Stimulated activated CD8-positive, alpha-beta memory T cell treated with anti-CD3 and anti-CD28 coated beads, Interleukin-4, amount 100 ng/mL, for 24 hours (primary cell): ENCODE results near the gene AURKAIP1.

Experiments
- DNase-seq: peaks from one replicate; pipeline ENCODE4 v3.0.0-alpha.2; 2020; ENCODE audit warnings: low read depth

Gene AURKAIP1

DNA sequence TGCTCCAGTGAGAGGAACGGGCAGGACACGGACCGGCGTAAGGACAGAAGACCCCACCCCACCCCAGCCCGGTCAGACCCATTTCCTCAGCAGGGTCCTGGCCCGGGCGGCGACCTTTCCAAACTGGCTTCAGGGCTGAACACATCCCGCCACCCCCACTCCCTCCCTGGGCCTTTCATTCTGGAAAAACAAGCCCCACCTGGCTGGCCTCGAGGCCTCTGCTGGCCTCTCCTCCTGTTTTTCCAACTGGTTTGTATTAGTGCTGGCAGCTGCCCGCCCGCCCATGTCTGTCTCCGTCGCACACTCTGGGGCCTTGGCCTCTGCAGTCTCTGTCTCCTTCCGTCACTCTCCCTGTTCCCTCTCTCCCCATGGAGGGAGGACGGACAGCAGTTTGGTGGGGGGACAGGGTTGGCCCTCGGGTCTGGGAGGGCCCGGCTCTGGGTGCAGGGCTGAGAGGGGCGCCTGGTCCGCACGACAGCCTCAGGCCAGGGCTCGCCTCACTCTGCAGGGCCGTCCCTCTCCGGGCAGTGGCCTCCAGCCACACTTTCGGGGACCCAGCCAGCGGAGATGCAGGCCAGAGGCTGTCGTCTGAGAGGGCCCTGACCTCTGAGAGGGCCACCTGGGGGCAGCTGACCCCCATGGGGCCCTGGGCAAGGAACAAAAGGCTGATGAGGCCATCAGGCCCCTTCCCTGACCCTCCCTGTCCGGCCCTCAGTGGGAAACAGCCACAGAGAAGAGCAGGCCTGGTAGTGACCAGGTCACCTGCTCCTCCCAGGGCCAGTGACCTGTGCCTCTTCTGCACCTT is 15.1 kb downstream of the AURKAIP1 start:
- DNase-seq: no peak

DNA sequence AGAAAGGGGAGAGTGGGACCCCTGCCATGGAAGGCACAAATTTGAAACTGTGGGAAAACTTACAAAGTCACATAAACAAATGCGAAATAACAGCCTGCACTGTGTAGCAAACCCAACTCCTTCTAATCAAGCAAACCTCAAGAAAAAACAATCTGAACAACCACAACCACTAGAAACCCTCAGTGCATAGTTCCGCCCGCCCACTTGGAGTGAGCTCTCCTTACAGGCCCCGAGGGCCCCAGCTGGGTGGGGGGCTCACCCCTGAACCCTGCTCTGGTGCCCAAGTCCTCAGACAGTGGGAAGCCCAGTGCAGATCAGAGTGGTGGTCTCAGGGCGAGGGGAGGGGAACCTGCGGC is 15.7 kb downstream of the AURKAIP1 start:
- no peak for DNase-seq

GRCh38 chr1:1358433-1359271 is 16.4 kb downstream of the AURKAIP1 start, which contains the start of gene MXRA8:
Gene MXRA8, minus strand, starts transcription at chr1:1358555. Its CDS starts 51 bp downstream, at chr1:1358504.
- DNase-seq: no peak

- DNase-seq: no peak
Measured at GRCh38 chr1:1357871-1358432, 17.1 kb downstream of the AURKAIP1 start.

DNA sequence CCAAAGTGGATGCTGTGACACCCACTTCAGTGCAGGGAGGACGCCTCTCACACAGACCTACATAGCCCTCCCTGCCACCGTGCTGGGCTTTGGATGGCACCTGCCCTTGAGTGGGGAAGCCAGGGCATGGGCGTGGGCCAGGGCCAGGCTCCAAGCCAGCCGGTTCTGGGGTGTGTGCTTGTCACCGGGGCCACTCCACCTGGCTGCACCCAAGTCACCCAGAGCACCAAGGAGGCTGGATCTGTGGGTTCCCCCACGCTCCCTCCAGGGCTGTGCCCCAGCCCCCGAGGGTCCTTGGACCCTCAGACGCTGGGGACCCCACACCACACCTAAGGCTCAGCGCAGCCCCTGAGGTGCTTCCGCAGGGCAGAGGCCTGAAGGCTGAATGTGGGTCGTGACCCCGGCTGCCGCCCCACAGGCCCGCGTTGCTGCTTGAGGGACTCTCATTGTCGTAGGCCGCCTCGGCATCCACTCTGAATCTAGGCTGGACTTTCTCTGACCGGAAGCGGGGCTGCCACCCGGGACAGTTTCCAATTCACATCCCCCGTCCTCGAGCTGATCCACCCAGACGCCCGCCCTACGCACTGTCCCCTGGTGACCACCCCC is 18.1 kb downstream of the AURKAIP1 start:
- DNase-seq: no peak

DNA sequence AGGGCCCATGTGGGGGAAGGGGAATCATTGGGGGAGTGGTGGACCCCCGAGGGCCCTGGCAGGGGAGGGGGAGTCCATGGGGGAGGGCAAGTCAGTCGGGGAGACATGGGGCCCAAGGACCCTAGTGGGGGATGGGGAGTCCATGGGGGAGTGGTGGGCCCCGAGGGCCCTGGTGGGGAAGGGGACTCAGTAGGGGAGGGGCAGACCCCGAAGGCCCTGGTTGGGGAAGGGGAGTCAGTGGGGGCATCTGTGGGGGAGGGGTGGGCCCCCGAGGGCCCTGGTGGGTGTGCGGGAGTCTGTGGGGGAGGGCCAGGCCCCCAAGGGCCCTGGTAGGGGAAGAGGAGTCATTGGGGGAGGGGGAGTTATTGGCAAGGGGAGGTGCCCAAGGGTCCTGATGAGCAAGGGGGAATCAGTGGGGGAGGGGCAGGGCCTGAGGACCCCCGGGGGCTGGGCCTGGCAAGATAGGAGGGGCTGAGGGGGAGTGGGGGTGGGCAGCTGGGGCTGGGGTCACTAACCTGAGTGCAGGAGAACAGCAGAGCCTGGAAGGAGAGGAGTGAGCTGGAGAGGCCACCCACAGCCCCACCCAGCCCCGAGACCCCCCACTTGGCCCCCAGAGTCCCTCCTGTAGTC is 18.7 kb downstream of the AURKAIP1 start:
- DNase-seq: no peak

- no peak for DNase-seq
Measured at GRCh38 chr1:1355416-1355815, 19.6 kb downstream of the AURKAIP1 start.

DNA sequence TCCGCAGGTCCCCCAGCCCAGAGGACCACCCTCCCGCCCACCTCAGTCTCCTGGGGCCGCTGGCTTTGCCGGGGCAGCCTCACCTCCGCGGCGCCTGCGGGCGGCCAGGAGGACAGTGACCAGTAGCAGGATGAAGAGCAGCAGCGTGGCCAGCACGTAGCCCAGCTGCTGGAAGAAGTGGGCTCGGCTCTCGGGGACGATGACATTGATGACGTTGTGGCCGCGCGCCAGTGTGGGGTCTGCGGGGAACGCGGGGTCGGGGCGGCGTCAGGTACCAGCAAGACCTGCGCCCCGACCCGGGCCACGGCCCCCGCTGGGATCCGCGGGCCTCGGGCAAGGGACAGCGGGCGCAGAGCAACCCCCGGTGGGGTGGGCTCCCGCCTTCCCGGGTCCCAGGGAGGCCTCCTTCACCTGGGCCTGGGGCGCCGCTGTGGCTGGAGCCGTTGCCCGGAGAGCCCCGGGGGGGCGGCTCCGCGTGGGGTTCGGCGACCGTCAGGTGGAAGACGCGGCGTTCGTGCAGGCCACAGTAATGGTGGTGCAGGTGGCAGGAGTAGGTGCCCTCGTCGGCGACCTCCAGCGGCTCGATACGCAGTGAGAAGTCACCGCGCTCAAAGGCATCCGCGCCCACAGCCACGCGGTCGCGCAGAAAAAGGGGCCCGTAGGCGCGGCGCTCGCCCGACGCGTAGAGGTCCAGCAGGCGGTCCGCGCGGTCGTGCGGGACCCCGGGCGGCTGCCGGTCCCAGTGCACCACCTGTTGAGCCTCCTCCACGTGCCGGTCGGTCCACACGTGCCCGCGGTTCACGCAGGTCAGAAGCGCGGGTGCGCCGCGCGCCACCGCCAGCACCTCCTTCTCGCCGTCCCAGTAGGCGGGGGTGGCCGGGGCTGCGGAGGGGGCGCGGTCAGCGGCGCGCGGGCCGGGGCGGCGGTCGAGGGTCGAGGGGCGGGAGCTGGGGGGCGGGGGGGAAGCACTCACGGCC is 20.4 kb downstream of the AURKAIP1 start:
- no peak for DNase-seq

DNA sequence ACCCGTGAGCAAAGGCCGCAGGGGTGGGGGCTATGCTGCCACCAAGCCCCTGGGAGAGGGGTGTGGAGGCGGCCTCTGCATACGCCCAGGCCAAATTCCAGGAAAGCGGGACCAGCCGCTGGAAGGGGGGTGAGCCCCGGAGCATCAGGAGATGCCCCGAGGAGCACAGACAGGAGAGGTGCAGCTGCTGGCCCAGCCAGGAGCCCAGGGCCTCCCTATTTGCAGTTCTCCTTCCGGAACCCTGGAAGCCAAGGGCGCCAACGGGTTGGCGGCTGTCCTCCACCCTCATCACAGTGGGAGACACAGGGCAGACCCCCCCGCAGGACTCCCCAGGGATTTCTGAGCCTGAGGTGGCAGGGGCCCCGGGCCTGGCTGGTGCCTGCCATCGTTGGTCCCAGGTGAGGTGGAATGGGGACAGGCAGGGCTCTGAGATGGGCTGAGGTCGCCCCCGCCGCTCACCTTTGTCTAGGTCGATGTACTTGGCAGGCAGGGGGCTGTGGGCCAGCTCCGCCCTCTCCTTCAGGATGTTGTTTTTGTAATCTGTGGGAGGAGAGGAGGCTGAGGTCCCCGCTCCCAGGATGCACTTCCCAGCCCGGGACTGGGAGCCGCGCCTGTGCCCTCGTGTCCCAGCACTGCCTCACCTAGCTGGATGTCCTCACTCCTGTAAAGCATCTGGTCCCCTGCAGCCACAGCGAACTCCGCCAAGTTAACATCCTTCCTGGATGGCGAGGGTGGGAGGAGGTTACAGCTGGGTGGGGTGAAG is 21.4 kb downstream of the AURKAIP1 start:
- no peak for DNase-seq

GRCh38 chr1:1352786-1353388 is 22.1 kb downstream of the AURKAIP1 start:
- no peak for DNase-seq

GRCh38 chr1:1351511-1352427 is 23.2 kb downstream of the AURKAIP1 start:
- DNase-seq: no peak

- peak; percentile 47 for DNase-seq
Measured at GRCh38 chr1:1349256-1350012, 25.6 kb downstream of the AURKAIP1 start, which contains the start of gene DVL1. Gene DVL1, minus strand, starts transcription at chr1:1349418. Its CDS starts 353 bp downstream, at chr1:1349065.

- no peak for DNase-seq
Measured at GRCh38 chr1:1348420-1349255, 26.4 kb downstream of the AURKAIP1 start.

DNA sequence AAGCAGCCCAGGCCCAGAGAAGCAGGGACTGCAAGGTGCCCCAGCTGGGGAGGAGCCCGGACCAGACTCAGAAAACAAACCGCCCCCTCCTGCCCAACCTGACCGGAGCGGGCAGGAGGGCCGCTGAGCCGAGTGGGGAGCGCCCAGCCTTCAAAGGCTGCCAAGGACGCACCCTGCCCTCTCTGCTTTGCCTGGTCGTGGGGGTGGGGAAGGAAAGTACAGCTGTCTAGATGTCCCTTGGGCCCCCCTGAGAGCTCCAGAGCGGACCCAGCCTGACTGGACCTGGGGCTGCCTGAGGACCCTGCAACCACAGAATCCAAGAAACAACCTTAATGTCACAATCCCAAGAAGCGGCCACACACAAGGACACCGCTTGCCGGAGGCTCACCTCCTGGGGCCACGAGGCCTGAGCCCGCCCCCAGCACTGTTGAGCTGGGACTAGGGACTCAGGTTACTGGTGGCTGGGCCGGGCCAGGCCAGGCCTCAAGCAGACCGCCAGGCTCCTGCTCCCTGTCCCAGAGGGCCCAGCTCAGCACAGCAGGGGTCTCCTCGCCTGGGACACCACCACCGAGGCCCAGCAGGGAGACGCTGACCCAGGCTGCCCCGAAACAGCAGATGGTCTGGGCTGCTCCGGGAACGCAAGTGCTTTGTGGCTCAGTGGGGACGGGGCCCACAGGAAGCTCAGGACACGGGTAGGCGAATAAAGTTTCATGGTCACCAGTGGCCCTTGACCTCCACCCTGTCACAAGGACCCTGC is 27.2 kb downstream of the AURKAIP1 start:
- DNase-seq: no peak

GRCh38 chr1:1347026-1347595 is 27.9 kb downstream of the AURKAIP1 start:
- DNase-seq: no peak

- DNase-seq: no peak
Measured at GRCh38 chr1:1346501-1346890, 28.5 kb downstream of the AURKAIP1 start.
